Body of pancreas (tissue), 4 donors: ENCODE measurements around the gene TRA2B. TPM values are rescaled to one million over a fixed set of nuclear protein-coding genes. Genes with fewer than 3 reads are reported as not detected.

Experiments
- ATAC-seq: fragments of 150-250 bp; one replicate; pipeline ENCODE4 v1.9.1; 2016
- DNase-seq, 4 donors: peaks; one replicate each; pipeline ENCODE4 v3.0.0-alpha.2; 2019
- H3K27ac ChIP-seq, 4 donors: fragments of 200-600 bp; sonication (generic); 1 replicate in 3 of 4; 2 replicates in 1 of 4; pipeline versions ENCODE4 v1.5.1 to v1.6.1; 2016 to 2019; ENCODE audit warnings: mild to moderate bottlenecking in 1 of 4, mixed read lengths in 1 of 4, moderate library complexity in 1 of 4
- H3K27me3 ChIP-seq, 2 donors: fragments of 200-600 bp; sonication (generic); one replicate each; pipeline ENCODE4 v1.6.0; 2016; ENCODE audit warnings: mild to moderate bottlenecking in 1 of 2
- H3K36me3 ChIP-seq, 2 donors: fragments of 200-600 bp; sonication (generic); replicated peaks in 1 of 2; 2 replicates each; pipeline ENCODE4 v1.5.1; 2016; ENCODE audit warnings: low read depth in 2 of 2; ENCODE audit not compliant: insufficient read depth in 1 of 2
- H3K4me1 ChIP-seq: fragments of 200-600 bp; sonication (generic); one replicate; pipeline ENCODE4 v1.6.0; 2016
- H3K4me3 ChIP-seq, 2 donors: fragments of 200-600 bp; sonication (generic); 1 replicate in 1 of 2; 2 replicates in 1 of 2; pipeline ENCODE4 v1.5.1; 2016 to 2019
- H3K9me3 ChIP-seq, 3 donors: fragments of 200-600 bp; sonication (generic); 1 replicate in 2 of 3; 2 replicates in 1 of 3; pipeline ENCODE4 v1.5.1; 2016
- POLR2A ChIP-seq, 3 donors: fragments of 450-650 bp; IDR thresholded peaks; one replicate each; pipeline ENCODE4 v1.6.1; 2016; ENCODE audit warnings: antibody characterized with exemption in 3 of 3, mild to moderate bottlenecking in 2 of 3
- WGBS, 2 donors: methylation state at CpG; one replicate each; pipeline ENCODE4 v1.1.5; 2017; 5-methylcytosine and 5-hydroxymethylcytosine counted together
- intact Hi-C: fragments of 100-400 bp; cut with DNase I; formaldehyde crosslinking; loops from one replicate; pipeline ENCODE4 v1.15.1; 2023
- total RNA-seq, 2 donors: library from RNA; depleted of rRNA; stranded (reverse); fragments of >200 nt; gene quantifications; one replicate each; pipeline ENCODE4 v1.1.0, GENCODE V29; 2016
- TF ChIP-seq, protein P1 (sequence below), 7 experiments: fragments of 450-650 bp in 4 of 7; fragments of 200-600 bp in 3 of 7; sonication (generic) in 3 of 7; IDR thresholded peaks; one replicate each; pipeline ENCODE4 v1.5.1; 2016 to 2019; ENCODE audit warnings: antibody characterized with exemption in 7 of 7

Gene TRA2B
- total RNA-seq, 2 donors from 2014 or later = 74.2 to 323 TPM

DNA sequence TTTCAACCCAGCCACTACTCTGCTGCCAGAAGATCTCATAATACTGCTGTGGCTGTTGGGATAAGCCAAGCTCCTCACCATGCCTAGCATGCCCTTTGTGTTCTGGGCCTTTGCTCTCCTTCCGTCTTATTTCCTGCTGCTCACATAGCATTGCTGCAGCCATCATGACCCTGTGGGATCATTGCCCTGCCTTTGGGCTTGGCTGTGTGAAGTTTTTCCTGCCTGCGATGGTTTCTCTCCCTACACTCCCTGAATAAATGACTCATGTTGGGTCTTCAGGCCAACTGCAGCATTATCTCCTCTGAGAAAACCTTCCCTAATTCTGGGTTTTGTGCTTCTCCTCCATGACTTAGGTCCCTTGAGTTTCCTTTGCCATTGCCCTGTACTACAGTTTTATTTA, 20.8 kb upstream of the TRA2B start:
- 94 to 95% methylated on average over 2 of the region's 2 CpGs for WGBS, 2 donors
- ATAC-seq = no peak
- no peak overlapping the region for H3K27ac ChIP-seq

DNA sequence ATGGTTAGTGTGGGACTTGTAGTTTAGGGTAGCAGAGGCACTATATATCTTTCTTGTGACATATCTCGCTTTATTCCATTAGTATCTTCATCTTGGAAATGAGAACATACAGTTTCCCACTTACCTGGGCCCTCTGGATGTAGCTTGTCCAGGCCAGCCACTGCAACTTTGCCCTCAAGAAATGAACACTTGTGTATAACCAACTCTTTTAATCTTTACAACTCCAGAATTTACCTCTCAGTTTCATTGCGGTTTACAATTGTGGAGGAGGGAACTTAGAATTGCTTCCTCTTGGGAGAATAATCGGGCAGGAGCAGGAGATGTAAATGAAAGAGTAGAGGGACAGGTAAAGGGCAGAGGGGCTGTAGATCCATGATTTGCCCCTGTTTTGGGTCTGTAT, 18.4 kb upstream of the TRA2B start:
- Histone ChIP-seq H3K9me3 (no peaks in the 10 kb centered on the region), H3K27ac (no peak overlapping the region), H3K27me3 (no peaks in the 10 kb centered on the region), H3K4me1 (peaks cover 21% of the 10 kb centered on the region), H3K4me3 (no peak overlapping the region), H3K36me3 (no peaks in the 10 kb centered on the region)
- TF ChIP-seq, protein P1, sequence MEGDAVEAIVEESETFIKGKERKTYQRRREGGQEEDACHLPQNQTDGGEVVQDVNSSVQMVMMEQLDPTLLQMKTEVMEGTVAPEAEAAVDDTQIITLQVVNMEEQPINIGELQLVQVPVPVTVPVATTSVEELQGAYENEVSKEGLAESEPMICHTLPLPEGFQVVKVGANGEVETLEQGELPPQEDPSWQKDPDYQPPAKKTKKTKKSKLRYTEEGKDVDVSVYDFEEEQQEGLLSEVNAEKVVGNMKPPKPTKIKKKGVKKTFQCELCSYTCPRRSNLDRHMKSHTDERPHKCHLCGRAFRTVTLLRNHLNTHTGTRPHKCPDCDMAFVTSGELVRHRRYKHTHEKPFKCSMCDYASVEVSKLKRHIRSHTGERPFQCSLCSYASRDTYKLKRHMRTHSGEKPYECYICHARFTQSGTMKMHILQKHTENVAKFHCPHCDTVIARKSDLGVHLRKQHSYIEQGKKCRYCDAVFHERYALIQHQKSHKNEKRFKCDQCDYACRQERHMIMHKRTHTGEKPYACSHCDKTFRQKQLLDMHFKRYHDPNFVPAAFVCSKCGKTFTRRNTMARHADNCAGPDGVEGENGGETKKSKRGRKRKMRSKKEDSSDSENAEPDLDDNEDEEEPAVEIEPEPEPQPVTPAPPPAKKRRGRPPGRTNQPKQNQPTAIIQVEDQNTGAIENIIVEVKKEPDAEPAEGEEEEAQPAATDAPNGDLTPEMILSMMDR (IDR thresholded peaks at IDR 0.05) = no peak
- TF ChIP-seq POLR2A (IDR thresholded peaks at IDR 0.05) = no peak
- ATAC-seq (no peak), DNase-seq (no peak)
- WGBS, 2 donors = 88 to 94% methylated on average over 3 of the region's 3 CpGs
- intact Hi-C loops = no loop called here

More for the DNA sequence above, 20.8 kb upstream of the TRA2B start:
- intact Hi-C loops = no loop called here
- Histone ChIP-seq H3K4me3 (no peak overlapping the region), H3K9me3 (no peaks in the 10 kb centered on the region), H3K36me3 (no peaks in the 10 kb centered on the region), H3K4me1 (peaks cover 11% of the 10 kb centered on the region), H3K27me3 (no peaks in the 10 kb centered on the region)
- no peak for TF ChIP-seq POLR2A (IDR thresholded peaks at IDR 0.05)
- TF ChIP-seq, protein P1 (IDR thresholded peaks at IDR 0.05) = no peak
- no peak for DNase-seq

DNA sequence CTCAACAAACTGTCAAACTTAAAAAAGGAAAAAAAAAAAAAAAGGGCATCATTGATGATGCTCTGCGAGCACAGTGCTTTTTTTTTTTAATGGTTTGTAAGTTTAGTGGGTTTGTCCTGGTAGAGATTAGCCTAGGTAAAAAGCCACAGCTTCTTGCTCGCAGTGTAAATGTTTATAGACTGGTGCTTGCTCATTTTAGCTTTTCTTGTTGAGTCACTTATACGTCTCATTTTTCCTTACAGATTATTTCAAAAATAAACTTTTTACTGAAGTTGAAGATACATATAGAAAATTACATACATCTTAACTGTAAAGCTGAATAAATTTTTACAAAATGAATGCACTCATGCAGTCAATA, 16.5 kb upstream of the TRA2B start:
- TF ChIP-seq, protein P1 (IDR thresholded peaks at IDR 0.05) = no peak
- TF ChIP-seq POLR2A (IDR thresholded peaks at IDR 0.05) = no peak
- H3K4me1 ChIP-seq = peaks cover 12% of the 10 kb centered on the region
- H3K27ac ChIP-seq = no peak overlapping the region
- 73 to 85% methylated on average over 3 of the region's 3 CpGs for WGBS, 2 donors
- no peaks in the 10 kb centered on the region for H3K9me3 ChIP-seq
- intact Hi-C loops = no loop called here
- no peak overlapping the region for H3K4me3 ChIP-seq
- no peak for ATAC-seq
- no peak for DNase-seq
- H3K27me3 ChIP-seq = no peaks in the 10 kb centered on the region
- H3K36me3 ChIP-seq = no peaks in the 10 kb centered on the region

DNA sequence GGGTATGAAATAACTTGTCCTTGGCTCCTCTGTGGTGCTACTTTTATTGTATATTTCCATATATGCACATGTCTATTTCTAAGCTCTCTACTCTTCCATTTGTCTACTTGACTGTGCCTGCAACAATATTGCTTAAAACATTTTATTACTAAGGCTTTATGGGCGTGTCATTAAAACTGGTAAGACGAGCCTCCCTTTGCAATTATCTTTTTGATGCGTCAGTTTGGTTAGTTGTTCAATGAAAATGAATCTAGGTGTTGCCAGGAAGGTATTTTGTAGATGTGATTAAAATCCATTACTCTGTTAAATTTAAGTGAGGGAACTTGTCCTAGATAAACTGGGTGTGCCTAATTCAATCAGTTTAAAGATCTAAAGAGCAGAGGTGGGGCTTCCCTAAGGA, 12.9 kb upstream of the TRA2B start:
- 69 to 75% methylated on average over 3 of the region's 3 CpGs for WGBS, 2 donors
- H3K4me3 ChIP-seq = no peak overlapping the region
- DNase-seq (no peak), ATAC-seq (no peak)
- H3K4me1 ChIP-seq = peaks cover 12% of the 10 kb centered on the region
- intact Hi-C loops = no loop called here
- no peaks in the 10 kb centered on the region for H3K36me3 ChIP-seq
- H3K27ac ChIP-seq = no peak overlapping the region
- TF ChIP-seq POLR2A (IDR thresholded peaks at IDR 0.05) = no peak
- TF ChIP-seq, protein P1 (IDR thresholded peaks at IDR 0.05) = no peak
- H3K27me3 ChIP-seq = no peaks in the 10 kb centered on the region
- H3K9me3 ChIP-seq = no peaks in the 10 kb centered on the region

DNA sequence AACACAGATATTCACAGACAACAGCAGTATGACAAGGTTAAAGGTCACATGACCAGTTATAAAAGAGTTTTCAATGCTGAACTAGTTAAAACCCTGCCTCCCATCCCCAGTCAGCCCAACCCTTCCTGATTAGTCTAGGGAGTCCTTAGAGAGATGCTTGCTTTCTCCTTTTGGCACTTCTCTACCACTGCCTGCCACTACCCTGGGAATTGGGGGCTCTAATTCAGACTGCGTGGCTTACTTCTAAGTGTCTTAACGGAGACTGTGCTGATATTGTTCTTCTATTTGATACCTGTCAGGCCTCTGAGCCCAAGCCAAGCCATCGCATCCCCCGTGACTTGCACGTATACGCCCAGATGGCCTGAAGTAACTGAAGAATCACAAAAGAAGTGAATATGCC, 11.7 kb upstream of the TRA2B start:
- H3K4me1 ChIP-seq = peaks cover 12% of the 10 kb centered on the region
- no peaks in the 10 kb centered on the region for H3K9me3 ChIP-seq
- no peak for TF ChIP-seq POLR2A (IDR thresholded peaks at IDR 0.05)
- TF ChIP-seq, protein P1 (IDR thresholded peaks at IDR 0.05) = no peak
- no peaks in the 10 kb centered on the region for H3K36me3 ChIP-seq
- H3K4me3 ChIP-seq = no peak overlapping the region
- no peak overlapping the region for H3K27ac ChIP-seq
- intact Hi-C loops = no loop called here
- no peak for DNase-seq
- WGBS, 2 donors = 93 to 100% methylated on average over 5 to 6 of the region's 6 CpGs
- no peak for ATAC-seq
- H3K27me3 ChIP-seq = no peaks in the 10 kb centered on the region
